HK-2 (cell line): ENCODE results near the gene TIE1.

ENCODE experiments used
- DNase-seq: peaks from one replicate; pipeline ENCODE4 v3.0.0-alpha.2; 2018; ENCODE audit not compliant: unreplicated experiment

Gene TIE1

DNA sequence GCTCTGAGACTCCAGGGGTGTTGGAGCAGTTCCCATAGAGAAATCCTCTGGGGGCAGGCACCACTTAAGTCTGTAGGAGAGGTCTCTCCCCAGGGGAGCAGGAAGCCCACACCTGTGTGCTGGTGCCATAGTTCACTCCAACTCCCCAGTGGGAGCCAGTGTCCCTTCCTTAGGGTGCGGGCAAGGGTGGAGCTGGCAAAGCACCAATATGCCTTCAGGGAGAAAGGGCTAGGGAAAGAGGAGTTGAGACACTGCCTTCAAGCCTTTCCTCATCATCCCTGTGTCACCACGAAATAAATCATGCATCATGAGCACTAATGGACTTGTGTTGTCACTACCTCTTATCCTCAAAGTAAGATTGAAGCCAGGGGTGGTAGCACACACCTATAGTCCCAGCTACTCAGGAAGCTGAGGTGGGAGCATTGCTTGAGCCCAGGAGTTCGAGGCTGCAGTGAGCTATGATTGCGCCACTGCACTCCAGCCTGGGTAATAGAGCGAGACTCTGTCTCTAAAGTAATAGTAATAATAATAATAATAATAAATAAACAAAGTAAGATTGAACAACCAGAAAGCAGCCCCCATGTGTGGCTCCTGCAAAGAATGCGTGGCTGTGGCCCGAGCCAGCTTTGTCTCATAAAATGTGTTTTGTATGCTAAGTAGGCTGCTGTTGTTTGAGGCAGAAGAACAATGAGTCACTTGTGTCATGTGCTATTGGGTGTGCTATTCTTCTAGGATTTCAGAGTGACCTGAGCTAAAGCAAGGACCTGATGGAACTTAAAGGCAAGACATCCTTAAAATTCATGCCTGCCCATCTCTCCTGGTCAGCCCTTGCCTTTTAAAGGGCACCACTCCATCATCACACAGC, 6.7 kb upstream of the TIE1 start:
- no peak for DNase-seq

DNA sequence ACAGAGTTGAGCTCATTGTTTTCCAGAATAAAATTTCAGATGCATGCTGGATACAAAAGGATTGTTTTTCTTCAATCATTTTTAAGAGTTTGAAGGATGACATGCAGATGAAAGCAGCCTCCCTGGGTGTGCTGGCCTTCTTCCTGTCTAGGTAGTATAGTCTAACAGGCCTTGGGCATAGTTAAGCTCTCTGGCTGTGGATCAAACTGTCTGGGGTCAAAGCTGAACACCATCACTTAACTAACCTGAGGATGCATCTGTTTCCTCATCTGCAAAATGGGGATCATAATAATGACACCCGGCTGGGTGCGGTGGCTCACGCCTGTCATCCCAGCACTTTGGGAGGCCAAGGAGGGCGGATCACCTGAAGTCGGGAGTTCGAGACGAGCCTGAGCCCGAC, 6.0 kb upstream of the TIE1 start:
- no peak for DNase-seq

DNA sequence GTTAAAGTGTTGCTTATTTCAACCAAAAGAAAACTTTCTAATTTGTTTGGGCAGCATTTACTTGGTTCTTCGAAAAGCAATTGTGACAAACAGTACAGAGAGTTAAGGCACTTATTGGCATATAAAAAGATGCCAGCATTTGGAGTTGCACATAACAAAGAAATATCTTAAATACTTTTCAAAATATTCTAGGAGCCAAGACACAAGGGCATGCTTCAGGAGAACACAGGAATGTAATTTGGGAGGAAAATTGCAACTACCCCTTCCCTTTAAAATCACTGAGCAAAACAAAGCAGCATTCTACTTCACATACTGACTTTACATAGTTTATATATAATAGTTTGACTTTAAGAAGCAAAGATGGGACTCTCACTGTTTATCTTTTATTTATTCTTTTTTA, 4.6 kb upstream of the TIE1 start:
- no peak for DNase-seq

GRCh38 chr1:43298055-43298454, 2.7 kb upstream of the TIE1 start:
- DNase-seq, result no peak

- no peak for DNase-seq
Measured at GRCh38 chr1:43299101-43299500, 1.7 kb upstream of the TIE1 start.

DNA sequence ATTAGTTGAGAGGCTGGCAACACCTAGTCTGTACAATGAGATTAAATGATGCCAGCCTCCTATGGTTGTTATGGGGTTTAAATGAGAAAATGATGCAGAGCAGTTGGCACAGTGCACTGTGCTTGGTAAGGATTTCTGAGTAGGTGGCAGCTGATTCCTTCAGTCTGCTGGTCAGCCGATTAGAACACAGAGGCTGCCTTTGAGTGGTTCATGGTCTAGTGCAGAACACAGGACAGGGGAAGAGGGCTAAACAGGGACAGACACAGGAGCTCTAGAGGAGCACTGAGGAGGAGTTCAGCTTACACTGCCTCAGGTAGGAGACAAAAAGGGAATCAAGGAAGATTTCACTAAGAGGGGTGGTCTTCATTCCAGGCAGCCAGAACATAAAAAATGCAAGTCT, 1.4 kb downstream of the TIE1 start:
- DNase-seq, result no peak

DNA sequence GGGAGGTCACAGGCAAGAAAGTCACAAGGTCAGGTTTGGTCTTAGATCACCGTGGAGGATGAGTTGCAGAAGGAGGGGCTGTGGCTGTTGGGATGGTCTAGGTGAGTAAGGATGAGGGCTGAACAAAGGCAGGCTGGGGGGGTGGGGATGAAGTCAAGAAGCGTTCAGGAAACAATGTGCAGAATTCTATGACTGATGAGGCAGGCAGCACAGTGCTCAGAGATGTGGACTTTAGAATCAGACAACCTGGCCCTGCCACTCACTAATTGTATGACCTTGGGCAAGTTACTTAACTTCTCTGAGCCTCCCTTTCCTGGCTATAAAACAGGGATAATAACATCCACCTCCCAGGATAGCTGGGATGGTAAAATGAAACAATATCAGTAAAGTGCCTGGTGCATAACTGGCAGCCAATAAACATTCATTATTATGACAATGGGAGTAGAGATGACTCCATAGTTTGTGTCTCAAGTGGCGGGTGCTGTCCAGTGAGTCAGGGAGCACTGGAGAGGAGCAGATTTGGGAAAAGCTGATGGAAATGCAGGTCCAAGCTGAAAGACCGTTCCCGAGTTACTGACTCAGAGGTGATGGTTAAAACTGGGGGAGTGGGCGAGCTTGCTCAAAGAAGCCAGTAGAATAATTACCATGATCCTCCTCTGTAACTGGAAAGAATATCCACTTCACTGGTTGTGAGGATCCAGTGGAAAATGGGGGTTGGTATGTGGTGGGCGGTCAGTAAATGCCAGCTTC, 2.1 kb downstream of the TIE1 start:
- no peak for DNase-seq

DNA sequence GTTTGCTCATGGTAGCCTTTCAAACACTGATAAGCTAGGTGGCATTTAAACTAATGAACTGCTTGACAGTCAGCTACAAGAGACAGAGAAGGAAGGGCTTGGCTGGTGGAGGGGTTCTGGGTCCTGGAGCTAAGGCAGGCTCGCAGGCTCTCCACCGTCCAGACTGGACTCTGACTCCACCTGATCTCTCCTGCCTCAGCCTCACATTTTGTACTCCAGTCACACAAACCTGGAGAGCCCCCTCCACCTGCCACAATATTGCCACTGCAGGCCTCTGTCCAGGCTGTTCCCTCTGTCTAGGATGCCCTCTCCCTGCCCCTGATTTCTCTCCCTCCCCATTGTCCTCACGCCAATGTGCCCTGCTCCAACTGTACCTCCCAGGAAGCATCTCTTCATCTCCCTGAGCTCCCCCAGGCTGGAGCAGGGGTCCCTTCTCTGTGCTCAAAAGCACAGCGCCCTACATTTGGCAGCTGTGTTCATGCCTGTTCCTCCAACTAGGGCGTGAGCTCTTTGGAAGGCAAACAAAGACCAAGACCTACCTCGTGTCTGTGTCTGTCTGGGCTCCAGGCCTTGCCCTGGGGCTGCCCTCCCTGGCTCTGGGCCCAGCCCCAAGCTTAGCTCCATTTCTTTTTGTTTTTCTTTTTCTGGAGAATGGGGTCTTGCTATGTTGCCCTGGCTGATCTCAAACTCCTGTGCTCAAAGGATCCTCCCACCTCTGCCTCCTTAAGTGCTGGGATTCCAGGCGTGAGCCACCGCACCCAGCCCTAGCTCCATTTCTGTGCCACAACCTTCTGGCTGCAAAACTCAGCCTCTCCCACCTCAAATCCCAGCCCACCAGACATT, 2.9 kb downstream of the TIE1 start:
- DNase-seq, result no peak

GRCh38 chr1:43304314-43304681, 3.5 kb downstream of the TIE1 start:
- no peak for DNase-seq

DNA sequence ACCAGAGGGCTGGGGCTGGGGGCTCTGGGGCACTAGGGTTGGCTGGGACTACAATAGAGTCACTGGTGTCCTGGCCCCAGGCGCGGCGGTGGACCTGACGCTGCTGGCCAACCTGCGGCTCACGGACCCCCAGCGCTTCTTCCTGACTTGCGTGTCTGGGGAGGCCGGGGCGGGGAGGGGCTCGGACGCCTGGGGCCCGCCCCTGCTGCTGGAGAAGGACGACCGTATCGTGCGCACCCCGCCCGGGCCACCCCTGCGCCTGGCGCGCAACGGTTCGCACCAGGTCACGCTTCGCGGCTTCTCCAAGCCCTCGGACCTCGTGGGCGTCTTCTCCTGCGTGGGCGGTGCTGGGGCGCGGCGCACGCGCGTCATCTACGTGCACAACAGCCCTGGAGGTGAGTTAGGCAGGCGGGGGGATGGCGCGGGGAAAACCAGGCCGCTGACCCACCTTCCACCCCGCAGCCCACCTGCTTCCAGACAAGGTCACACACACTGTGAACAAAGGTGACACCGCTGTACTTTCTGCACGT, 4.1 kb downstream of the TIE1 start:
- no peak for DNase-seq

- DNase-seq, result no peak
Measured at GRCh38 chr1:43305461-43305860, 4.7 kb downstream of the TIE1 start.

DNA sequence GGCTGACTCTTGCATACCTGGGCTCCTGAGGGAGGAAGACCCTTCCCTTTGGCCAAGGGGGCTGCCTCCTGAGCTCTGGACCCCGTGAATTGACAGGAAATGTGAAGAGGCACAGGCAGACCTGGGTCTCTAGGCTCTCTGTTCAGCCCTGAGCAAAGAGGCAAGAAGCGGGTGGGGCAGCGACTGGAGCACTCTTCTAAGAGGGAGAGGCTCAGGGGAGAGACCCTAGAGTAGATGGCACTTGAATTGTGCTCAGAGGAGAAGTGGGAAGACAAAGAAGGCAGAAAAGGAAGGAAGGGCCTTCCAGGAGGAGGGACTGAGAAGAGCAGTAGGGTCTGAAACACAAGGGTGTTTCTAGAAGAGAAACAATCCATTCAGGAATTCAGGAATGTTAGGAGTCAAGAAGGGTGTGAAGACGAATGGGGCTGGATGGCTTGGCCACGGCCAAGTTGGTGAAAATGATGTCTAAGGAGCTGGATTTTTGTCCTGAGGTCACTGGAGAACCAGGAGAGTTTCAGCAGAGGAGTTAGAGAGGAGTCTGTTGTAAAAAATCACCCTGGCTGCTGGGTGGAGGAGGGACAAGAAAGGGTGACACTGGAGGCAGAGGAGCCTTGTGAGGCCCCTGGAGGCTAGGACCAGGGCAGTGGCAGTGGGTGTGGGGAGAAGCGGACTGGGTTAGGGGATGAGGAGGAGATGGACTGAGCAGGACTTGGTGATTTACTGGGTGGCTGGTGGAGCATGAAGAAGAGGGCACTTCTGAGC, 5.3 kb downstream of the TIE1 start:
- no peak for DNase-seq

- DNase-seq, result no peak
Measured at GRCh38 chr1:43306688-43307457, 6.1 kb downstream of the TIE1 start.

- no peak for DNase-seq
Measured at GRCh38 chr1:43307458-43308158, 6.8 kb downstream of the TIE1 start.

DNA sequence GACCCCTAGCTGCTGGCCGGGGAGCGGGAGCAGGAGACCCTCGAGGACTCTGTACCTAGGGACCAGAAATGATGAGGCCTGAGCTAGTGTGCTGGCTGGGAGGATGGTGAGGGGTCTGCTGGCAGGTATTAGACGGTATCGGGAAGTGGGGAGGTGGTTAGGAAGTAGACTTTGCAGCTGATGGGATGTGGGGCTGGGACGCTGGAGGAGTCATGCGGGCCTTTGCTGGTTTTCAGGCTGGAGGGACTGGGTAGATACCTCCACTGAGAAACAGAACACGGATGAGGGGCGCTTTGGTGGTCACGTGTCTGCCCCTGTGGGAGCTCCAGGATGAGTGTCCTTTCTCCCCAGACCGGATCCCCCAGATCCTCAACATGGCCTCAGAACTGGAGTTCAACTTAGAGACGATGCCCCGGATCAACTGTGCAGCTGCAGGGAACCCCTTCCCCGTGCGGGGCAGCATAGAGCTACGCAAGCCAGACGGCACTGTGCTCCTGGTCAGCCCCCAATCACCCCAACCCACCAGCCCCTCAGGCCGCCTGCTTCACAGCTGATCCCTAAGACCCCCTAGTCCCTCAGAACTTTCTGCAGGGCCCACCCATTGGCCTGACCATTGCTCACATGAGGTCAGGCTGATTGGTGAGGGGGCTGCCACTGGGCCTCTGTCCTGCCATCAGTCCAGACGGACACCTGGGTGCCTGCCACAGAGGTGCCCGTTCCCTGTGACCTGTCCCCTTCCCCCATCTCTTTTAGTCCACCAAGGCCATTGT, 8.0 kb downstream of the TIE1 start:
- DNase-seq, result no peak

DNA sequence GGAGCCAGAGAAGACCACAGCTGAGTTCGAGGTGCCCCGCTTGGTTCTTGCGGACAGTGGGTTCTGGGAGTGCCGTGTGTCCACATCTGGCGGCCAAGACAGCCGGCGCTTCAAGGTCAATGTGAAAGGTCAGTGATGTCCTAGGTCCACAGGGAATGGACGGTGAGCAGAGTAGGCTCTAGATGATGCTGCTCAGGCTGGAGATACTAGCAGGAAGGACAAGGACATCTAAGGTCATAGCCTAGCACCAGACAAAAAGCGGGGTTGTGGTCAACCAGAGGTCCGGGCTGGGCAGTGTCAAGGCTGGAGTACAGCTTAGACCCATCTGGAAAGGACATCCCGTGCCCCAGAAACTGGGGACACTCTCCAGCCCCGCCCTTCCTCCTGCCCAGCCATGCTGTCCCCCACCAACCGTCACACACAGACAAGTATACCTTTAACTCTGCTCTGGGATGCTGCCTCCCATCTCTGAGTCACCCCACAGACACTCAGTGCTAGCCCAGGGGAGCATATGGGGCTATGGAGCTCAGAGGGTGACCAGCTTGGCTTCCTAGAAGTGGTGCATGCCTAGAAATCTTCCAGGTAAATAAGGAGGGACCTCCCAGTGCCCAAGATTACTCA, 8.7 kb downstream of the TIE1 start:
- DNase-seq, result no peak

DNA sequence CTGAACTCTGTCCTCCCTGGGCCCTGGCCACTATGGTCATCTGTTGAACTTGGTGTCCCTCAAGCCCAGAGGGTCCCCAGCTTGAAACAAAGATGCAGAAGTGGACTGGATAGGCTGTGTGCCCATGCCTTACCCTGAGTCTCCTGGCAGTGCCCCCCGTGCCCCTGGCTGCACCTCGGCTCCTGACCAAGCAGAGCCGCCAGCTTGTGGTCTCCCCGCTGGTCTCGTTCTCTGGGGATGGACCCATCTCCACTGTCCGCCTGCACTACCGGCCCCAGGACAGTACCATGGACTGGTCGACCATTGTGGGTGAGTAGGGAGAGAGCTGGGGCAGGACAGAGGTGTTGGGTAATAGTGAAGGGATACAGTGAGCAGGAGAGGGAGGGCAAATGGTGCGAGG, 10.7 kb downstream of the TIE1 start:
- no peak for DNase-seq

DNA sequence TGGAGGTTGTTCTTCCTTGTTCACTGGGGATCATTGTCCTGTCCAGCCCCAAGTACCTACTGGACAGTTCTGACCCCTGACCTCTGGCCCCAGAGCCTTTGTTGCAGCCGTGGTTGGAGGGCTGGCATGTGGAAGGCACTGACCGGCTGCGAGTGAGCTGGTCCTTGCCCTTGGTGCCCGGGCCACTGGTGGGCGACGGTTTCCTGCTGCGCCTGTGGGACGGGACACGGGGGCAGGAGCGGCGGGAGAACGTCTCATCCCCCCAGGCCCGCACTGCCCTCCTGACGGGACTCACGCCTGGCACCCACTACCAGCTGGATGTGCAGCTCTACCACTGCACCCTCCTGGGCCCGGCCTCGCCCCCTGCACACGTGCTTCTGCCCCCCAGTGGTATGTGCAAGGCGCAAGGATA, 11.4 kb downstream of the TIE1 start:
- DNase-seq, result no peak
